T-helper 17 cell (primary cell): Measurements from ENCODE around the gene ARG1. TPM values are rescaled to one million over a fixed set of nuclear protein-coding genes. Genes with fewer than 3 reads are reported as not detected.
"Not testable (repeated sequence)": the region's sequence is repeated elsewhere in the genome, so short reads cannot be mapped to it uniquely, and the experiment has no call there.

Experiments used
- ATAC-seq: fragments of 150-1000 bp; cut with Tn5 transposase; 2 replicates; pipeline ENCODE4 v1.10.0; 2021; ENCODE audit warnings: mild to moderate bottlenecking, moderate library complexity
- DNase-seq, 3 donors: peaks; one replicate each; pipeline versions ENCODE4 v3.0.0 to v3.0.0-alpha.2; 2020 to 2021
- H3K9me3 ChIP-seq: one replicate; pipeline ENCODE4 v1.7.0; 2013; ENCODE audit warnings: low read length, mild to moderate bottlenecking; ENCODE audit not compliant: control insufficient read depth, poor library complexity, severe bottlenecking
- H3K27ac Mint-ChIP-seq: one replicate; pipeline ENCODE4 v1.8.0; 2022; ENCODE audit warnings: mild to moderate bottlenecking, moderate library complexity, mixed read lengths
- H3K27me3 Mint-ChIP-seq: one replicate; pipeline ENCODE4 v1.8.0; 2022; ENCODE audit warnings: mixed read lengths
- H3K36me3 Mint-ChIP-seq: one replicate; pipeline ENCODE4 v1.8.0; 2022; ENCODE audit warnings: low read depth, mixed read lengths
- H3K4me1 Mint-ChIP-seq: one replicate; pipeline ENCODE4 v1.8.0; 2022; ENCODE audit warnings: mild to moderate bottlenecking, mixed read lengths
- H3K4me3 Mint-ChIP-seq: one replicate; pipeline ENCODE4 v1.8.0; 2022; ENCODE audit warnings: mild to moderate bottlenecking, moderate library complexity, mixed read lengths
- total RNA-seq, 4 donors: library from RNA in 2 of 4; stranded (reverse) in 2 of 4; gene quantifications; one replicate each; pipeline ENCODE4 v1.2.3 and lab custom pipeline; 2022 to 2026

ARG1 gene
- not detected for total RNA-seq
- total RNA-seq (lab: John Stamatoyannopoulos, UW), result 0 to 0.08 reads per million in 2 donors

DNA sequence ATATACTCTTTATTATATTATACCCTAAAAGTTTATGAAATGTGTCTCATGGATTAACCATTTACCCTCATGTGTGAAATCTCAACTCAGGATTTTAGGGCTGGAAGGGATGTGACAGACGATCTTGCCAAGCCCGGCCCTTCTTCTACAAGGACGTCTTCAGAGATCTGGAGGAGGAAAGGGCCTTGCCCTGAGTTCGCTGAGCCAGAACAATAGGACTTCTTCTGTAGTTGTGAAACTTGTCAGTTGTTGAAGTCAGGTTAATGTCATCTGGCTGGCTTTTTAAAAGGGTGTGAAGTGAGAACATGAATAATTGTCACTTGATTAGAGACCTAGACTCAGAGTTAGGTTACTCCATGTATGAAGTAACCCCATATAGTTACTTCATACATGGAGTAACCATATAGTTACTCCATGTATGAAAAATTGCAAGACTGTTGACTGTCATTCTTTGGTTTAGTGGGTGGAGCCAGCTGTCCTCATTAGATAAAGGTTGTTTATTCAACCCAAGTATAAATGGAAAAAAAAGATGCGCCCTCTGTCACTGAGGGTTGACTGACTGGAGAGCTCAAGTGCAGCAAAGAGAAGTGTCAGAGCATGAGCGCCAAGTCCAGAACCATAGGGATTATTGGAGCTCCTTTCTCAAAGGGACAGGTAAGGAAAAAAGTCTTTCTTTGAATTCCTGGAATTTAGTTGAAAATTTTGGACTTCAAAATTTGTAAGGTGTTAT lies at the start of gene ARG1:
Gene ARG1 (plus strand): TSS at position 541 of the 730 bp plus-strand sequence. CDS start 57 bp downstream, at position 598.
- ATAC-seq (no peak), DNase-seq (no peak)
- Mint-ChIP-seq H3K4me1 (peaks cover 2% of the 10 kb centered on the region), H3K36me3 (peaks cover 5% of the 10 kb centered on the region), H3K27ac (no peak within 1 kb of the TSS), H3K4me3 (no peak within 1 kb of the TSS), H3K27me3 (no peaks in the 10 kb centered on the region)
- H3K9me3 ChIP-seq, result no peaks in the 10 kb centered on the region

DNA sequence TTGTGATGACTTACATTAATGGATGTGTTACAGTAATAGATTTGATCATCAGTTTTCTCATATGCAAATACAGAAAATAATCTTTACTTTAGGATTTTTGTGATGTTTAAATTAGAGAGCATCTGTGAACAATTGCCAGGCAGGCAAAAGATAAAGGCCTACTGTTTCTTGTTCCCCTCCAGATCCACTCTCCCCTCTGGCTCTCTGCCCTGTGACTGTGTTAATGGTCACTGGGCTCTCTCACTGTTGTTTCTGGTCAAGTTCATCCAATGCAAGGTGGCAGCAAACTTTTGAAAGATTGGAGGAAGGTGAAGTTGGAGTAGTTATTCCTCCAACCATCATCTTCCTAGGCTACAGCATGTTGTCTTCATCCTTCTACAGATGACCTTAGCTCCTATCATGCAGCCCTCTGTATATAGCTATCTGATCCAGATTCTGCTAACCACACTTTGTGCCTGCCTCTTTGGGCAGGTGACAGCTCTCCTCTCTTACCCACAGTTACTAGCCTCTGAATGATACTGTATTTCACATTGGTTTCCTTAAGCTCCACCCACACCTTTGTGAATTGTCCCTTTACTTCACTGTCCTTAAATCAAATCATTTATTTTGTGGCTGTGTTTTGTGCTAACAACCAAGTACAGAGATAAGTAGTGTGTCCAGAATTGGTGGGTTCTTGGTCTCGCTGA lies 48.9 kb upstream of the ARG1 start:
- peaks cover 15% of the 10 kb centered on the region for H3K4me1 Mint-ChIP-seq
- no peaks in the 10 kb centered on the region for H3K9me3 ChIP-seq
- no peak for ATAC-seq
- peaks cover 3% of the 10 kb centered on the region for H3K36me3 Mint-ChIP-seq
- H3K27ac Mint-ChIP-seq, result no peak overlapping the region
- H3K4me3 Mint-ChIP-seq, result no peak overlapping the region
- DNase-seq, result no peak
- H3K27me3 Mint-ChIP-seq, result peaks cover 17% of the 10 kb centered on the region

DNA sequence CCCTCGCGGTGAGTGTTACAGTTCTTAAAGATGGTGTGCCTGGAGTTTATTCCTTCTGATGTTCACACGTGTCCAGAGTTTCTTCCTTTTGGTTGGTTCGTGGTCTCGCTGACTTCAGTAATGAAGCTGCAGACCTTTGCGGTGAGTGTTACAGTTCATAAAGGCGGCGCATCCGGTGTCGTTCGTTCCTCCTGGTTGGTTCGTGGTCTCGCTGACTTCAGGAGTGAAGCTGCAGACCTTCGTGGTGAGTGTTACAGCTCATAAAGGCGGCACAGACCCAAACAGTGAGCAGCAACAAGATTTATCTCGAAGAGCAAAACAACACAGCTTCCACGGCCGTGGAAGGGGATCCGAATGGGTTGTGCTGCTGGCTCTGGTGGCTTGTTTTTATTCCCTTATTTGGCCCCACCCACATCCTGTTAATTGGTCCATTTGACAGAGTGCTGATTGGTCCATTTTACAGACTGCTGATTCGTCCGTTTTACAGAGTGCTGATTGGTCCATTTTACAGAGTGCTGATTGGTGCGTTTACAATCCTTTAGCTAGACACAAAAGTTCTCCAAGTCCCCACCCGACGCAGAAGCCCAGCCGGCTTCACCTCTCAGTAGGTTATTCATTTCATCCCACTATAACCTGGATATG lies 48.2 kb upstream of the ARG1 start:
- H3K4me3 Mint-ChIP-seq, result no peak overlapping the region

DNA sequence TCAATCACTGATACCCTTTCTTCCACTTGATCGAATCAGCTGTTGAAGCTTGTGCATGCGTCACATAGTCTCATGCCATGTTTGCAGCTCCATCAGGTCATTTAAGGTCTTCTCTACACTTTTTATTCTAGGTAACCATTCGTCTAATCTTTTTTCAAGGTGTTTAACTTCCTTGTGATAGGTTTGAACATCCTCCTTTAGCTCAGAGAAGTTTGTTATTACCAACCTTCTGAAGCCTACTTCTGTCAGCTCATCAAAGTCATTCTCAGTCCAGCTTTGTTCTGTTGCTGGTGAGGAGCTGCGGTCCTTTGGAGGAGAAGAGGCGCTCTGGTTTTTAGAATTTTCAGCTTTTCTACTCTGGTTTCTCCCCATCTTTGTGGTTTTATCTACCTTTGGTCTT lies 42.1 kb upstream of the ARG1 start:
- H3K4me3 Mint-ChIP-seq, result peak overlapping the region; percentile 43
- H3K4me1 Mint-ChIP-seq, result peaks cover 21% of the 10 kb centered on the region
- not testable (repeated sequence) for ATAC-seq

More for the DNA sequence above, 48.2 kb upstream of the ARG1 start:
- Mint-ChIP-seq H3K27ac (no peak overlapping the region), H3K4me1 (peaks cover 9% of the 10 kb centered on the region), H3K36me3 (no peaks in the 10 kb centered on the region), H3K27me3 (peaks cover 10% of the 10 kb centered on the region)
- ATAC-seq (peak; percentile 56), DNase-seq (no peak)
- H3K9me3 ChIP-seq, result no peaks in the 10 kb centered on the region

DNA sequence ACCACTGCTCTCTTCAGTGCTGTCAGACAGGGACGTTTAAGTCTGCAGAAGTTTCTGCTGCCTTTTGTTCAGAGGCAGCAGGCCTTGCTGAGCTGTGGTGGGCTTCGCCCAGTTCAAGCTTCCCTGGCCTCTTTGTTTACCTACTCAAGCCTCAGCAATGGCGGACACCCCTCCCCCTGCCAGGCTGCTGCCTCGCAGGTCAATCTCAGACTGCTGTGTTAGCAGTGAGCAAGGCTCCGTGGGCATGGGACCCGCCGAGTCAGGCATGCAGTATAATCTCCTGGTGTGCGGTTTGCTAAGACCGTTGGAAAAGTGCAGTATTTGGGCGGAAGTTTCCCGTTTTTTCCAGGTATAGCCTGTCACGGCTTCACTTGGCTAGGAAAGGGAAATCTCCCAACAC lies 41.3 kb upstream of the ARG1 start:
- not testable (repeated sequence) for DNase-seq, H3K4me3 Mint-ChIP-seq, H3K9me3 ChIP-seq, H3K27me3 Mint-ChIP-seq, H3K36me3 Mint-ChIP-seq, ATAC-seq
- Mint-ChIP-seq H3K27ac (peak overlapping the region; percentile 5), H3K4me1 (peaks cover 21% of the 10 kb centered on the region)

More for the DNA sequence above, 42.1 kb upstream of the ARG1 start:
- H3K27me3 Mint-ChIP-seq, H3K9me3 ChIP-seq, DNase-seq, H3K36me3 Mint-ChIP-seq: not testable (repeated sequence)
- H3K27ac Mint-ChIP-seq, result peak overlapping the region; percentile 5

- H3K27me3 Mint-ChIP-seq, result no peaks in the 10 kb centered on the region
- peaks cover 21% of the 10 kb centered on the region for H3K4me1 Mint-ChIP-seq
- peak; percentile 53 for ATAC-seq
- H3K36me3 Mint-ChIP-seq, result peaks cover 4% of the 10 kb centered on the region
- no peaks in the 10 kb centered on the region for H3K9me3 ChIP-seq
- H3K27ac Mint-ChIP-seq, result peak overlapping the region; percentile 5
- H3K4me3 Mint-ChIP-seq, result peak overlapping the region; percentile 47
- no peak for DNase-seq
Observed at GRCh38 chr6:131532580-131533039, 40.4 kb upstream of the ARG1 start.

GRCh38 chr6:131538615-131539014 lies 34.4 kb upstream of the ARG1 start:
- H3K36me3 Mint-ChIP-seq, DNase-seq, ATAC-seq, H3K4me1 Mint-ChIP-seq, H3K9me3 ChIP-seq, H3K27ac Mint-ChIP-seq, H3K4me3 Mint-ChIP-seq: not testable (repeated sequence)
- H3K27me3 Mint-ChIP-seq, result peaks cover 15% of the 10 kb centered on the region

- H3K27me3 Mint-ChIP-seq, result peaks cover 19% of the 10 kb centered on the region
- peaks cover 2% of the 10 kb centered on the region for H3K4me1 Mint-ChIP-seq
- H3K27ac Mint-ChIP-seq, result no peak overlapping the region
- no peak overlapping the region for H3K4me3 Mint-ChIP-seq
- DNase-seq (no peak), ATAC-seq (no peak)
- H3K36me3 Mint-ChIP-seq, result peaks cover 2% of the 10 kb centered on the region
- no peaks in the 10 kb centered on the region for H3K9me3 ChIP-seq
Observed at GRCh38 chr6:131545317-131545716, 27.7 kb upstream of the ARG1 start.

GRCh38 chr6:131547488-131547887 lies 25.5 kb upstream of the ARG1 start:
- no peaks in the 10 kb centered on the region for H3K36me3 Mint-ChIP-seq
- H3K27ac Mint-ChIP-seq, result no peak overlapping the region
- H3K27me3 Mint-ChIP-seq, result peaks cover 19% of the 10 kb centered on the region
- H3K4me1 Mint-ChIP-seq, result peaks cover 2% of the 10 kb centered on the region
- H3K4me3 Mint-ChIP-seq, result no peak overlapping the region
- DNase-seq, result no peak
- no peaks in the 10 kb centered on the region for H3K9me3 ChIP-seq
- no peak for ATAC-seq

GRCh38 chr6:131548441-131548840 lies 24.6 kb upstream of the ARG1 start:
- ATAC-seq, result no peak
- H3K4me3 Mint-ChIP-seq, result no peak overlapping the region

GRCh38 chr6:131549811-131550210 lies 23.2 kb upstream of the ARG1 start:
- DNase-seq, result no peak
- H3K27me3 Mint-ChIP-seq, result peaks cover 28% of the 10 kb centered on the region
- no peak overlapping the region for H3K4me3 Mint-ChIP-seq
- H3K36me3 Mint-ChIP-seq, result no peaks in the 10 kb centered on the region
- no peaks in the 10 kb centered on the region for H3K9me3 ChIP-seq
- no peak for ATAC-seq
- H3K4me1 Mint-ChIP-seq, result peaks cover 2% of the 10 kb centered on the region
- H3K27ac Mint-ChIP-seq, result no peak overlapping the region

More at GRCh38 chr6:131548441-131548840, 24.6 kb upstream of the ARG1 start:
- no peaks in the 10 kb centered on the region for H3K9me3 ChIP-seq
- DNase-seq, result no peak
- H3K36me3 Mint-ChIP-seq, result no peaks in the 10 kb centered on the region
- peaks cover 2% of the 10 kb centered on the region for H3K4me1 Mint-ChIP-seq
- H3K27ac Mint-ChIP-seq, result no peak overlapping the region
- H3K27me3 Mint-ChIP-seq, result peaks cover 20% of the 10 kb centered on the region

GRCh38 chr6:131551902-131552301 lies 21.1 kb upstream of the ARG1 start:
- Mint-ChIP-seq H3K27ac (no peak overlapping the region), H3K36me3 (no peaks in the 10 kb centered on the region), H3K27me3 (peaks cover 19% of the 10 kb centered on the region), H3K4me3 (no peak overlapping the region), H3K4me1 (no peaks in the 10 kb centered on the region)
- DNase-seq (no peak), ATAC-seq (no peak)
- H3K9me3 ChIP-seq, result no peaks in the 10 kb centered on the region

GRCh38 chr6:131552572-131552971 lies 20.5 kb upstream of the ARG1 start:
- H3K4me1 Mint-ChIP-seq, result no peaks in the 10 kb centered on the region
- H3K27me3 Mint-ChIP-seq, result peaks cover 17% of the 10 kb centered on the region
- no peak overlapping the region for H3K27ac Mint-ChIP-seq
- DNase-seq (no peak), ATAC-seq (no peak)
- no peak overlapping the region for H3K4me3 Mint-ChIP-seq
- no peaks in the 10 kb centered on the region for H3K9me3 ChIP-seq
- no peaks in the 10 kb centered on the region for H3K36me3 Mint-ChIP-seq
